ENCODE data around the gene FGFR1OP2. TPM values are rescaled to one million over a fixed set of nuclear protein-coding genes. Genes with fewer than 3 reads are reported as not detected.

FGFR1OP2 gene
- total RNA-seq, 1 donor from 2014 or later = 50.5 TPM

DNA sequence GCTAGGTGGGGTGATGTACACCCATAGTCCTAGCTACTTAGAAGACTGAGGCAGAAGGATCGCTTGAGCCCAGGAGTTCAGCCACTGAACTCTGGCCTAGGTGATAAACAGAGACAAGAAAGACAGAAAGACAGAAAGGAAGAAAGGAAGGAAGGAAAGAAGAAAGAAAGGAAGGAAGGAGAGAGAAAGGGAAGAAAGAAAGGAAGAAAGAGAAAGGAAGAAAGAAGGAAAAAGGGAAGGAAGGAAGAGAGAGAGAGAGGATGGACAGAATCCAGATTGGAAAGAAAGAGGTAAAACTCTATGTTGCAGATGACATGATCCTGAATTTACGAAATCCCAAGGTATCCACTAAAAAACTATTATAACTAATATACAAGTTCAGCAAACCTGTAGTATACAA, 8.7 kb upstream of the FGFR1OP2 start:
- H3K4me3 ChIP-seq (ENCODE audit: low read depth, low read length) = no peak overlapping the region
- no peaks in the 10 kb centered on the region for H3K27me3 ChIP-seq (ENCODE audit: control insufficient read depth, insufficient read depth, low read length)
- DNase-seq (ENCODE audit: low read depth) = no peak
- H3K36me3 ChIP-seq (ENCODE audit: control insufficient read depth, insufficient read depth, low read length) = peaks cover 6% of the 10 kb centered on the region
- no peak for FAIRE-seq
- TF ChIP-seq, protein P1, sequence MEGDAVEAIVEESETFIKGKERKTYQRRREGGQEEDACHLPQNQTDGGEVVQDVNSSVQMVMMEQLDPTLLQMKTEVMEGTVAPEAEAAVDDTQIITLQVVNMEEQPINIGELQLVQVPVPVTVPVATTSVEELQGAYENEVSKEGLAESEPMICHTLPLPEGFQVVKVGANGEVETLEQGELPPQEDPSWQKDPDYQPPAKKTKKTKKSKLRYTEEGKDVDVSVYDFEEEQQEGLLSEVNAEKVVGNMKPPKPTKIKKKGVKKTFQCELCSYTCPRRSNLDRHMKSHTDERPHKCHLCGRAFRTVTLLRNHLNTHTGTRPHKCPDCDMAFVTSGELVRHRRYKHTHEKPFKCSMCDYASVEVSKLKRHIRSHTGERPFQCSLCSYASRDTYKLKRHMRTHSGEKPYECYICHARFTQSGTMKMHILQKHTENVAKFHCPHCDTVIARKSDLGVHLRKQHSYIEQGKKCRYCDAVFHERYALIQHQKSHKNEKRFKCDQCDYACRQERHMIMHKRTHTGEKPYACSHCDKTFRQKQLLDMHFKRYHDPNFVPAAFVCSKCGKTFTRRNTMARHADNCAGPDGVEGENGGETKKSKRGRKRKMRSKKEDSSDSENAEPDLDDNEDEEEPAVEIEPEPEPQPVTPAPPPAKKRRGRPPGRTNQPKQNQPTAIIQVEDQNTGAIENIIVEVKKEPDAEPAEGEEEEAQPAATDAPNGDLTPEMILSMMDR (IDR thresholded peaks at IDR 0.05; ENCODE audit: insufficient read depth, low read length, severe bottlenecking) = no peak

DNA sequence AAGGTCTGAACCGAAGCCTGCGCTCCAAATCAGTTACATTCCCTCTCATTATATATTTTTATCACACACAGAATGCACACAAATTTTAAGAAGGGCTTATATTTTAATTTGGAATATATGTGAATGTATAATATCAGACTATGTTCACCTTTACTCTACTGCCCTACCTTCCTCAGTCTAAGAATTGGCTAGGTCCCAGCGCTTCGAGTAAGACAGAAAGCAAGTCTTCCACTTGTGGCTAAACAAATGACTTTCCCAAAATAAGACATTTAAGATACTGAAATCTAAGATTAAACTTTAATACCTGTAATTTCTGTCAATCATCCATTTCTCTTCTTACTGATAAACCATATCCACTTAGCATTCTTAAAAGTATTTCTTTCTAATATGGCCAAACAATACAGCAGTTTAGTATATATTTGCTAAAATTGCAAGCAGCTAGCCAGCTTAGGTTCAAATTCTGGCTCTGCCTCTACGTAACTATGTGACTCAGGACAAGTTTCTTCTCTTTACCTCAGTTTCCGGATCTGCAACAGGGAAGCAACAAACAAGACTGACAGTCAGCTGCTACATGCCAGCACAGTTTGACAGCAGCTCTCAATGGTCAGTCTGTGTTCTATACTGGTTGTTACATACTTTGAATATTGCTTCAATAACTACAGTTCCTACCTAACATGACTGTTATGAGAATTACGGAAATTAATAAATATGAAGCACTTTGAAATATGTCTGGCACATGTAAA, 2.5 kb upstream of the FGFR1OP2 start:
- DNase-seq (ENCODE audit: low read depth) = no peak
- FAIRE-seq = no peak
- H3K27me3 ChIP-seq (ENCODE audit: control insufficient read depth, insufficient read depth, low read length) = no peaks in the 10 kb centered on the region
- H3K36me3 ChIP-seq (ENCODE audit: control insufficient read depth, insufficient read depth, low read length) = no peaks in the 10 kb centered on the region
- H3K4me3 ChIP-seq (ENCODE audit: low read depth, low read length) = no peak overlapping the region
- TF ChIP-seq, protein P1 (IDR thresholded peaks at IDR 0.05; ENCODE audit: insufficient read depth, low read length, severe bottlenecking) = no peak

DNA sequence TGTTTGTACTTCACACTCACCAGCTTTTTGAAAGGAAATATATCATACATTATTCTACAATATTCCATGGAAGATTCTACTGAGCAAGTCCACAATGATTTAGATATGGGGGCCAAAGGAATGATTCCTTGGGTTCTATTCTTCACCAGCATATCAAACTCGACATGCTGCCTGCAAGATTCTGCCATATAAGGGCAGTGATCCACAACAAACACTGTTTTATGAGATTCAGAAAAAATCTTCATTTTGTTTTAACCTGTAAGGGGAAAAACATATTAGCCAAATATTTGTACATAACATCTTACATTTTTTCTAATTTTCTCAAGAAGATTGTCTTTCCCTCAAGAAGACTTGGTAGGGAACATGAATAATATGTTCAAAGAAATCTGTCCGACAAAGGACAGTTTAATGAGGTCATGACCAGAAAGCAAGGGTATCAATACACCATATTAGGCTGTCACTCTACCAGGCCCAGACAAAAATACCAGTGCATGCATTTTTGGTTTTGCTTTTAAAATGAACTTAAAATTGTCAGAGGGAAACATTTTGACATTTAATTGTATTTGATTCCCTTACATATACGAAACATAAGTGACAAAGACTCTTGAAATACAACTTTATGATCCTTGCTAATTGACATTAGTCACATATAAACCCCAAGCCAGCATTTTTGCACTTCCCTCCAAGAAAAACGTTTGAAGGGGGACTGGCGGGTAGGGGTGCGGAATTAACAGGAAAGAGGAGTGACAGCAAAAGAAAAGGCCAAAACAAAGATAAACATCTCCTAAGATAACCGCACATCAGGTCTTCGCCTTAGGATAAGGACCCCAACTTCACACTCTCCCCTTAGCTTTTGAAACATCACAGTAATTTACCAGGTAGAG, 1.5 kb upstream of the FGFR1OP2 start:
- FAIRE-seq = no peak
- peak; percentile 13 for DNase-seq (ENCODE audit: low read depth)
- H3K27me3 ChIP-seq (ENCODE audit: control insufficient read depth, insufficient read depth, low read length) = no peaks in the 10 kb centered on the region
- H3K4me3 ChIP-seq (ENCODE audit: low read depth, low read length) = peak overlapping the region; percentile 84
- no peaks in the 10 kb centered on the region for H3K36me3 ChIP-seq (ENCODE audit: control insufficient read depth, insufficient read depth, low read length)
- TF ChIP-seq, protein P1 (IDR thresholded peaks at IDR 0.05; ENCODE audit: insufficient read depth, low read length, severe bottlenecking) = no peak

DNA sequence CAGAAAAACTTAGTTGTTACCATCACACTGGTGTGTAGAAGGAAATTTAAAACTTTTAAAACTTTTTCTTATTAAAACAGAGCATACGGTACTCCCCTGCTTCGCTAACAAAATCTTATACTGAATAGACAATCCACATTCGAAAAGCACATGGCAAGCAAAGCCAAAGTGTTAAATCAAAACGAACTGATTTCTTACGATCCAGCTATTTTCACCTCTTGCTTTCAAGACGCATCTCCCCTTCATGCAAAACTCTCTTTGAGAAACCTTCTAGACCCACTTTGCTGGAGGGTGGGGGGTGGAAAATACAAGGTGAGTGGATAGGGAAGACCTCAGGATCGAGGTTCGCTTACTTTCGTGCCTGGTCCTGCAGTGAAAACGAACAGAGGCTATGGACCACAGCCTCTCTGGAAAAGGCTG, 817 bp upstream of the FGFR1OP2 start:
- TF ChIP-seq, protein P1 (IDR thresholded peaks at IDR 0.05; ENCODE audit: insufficient read depth, low read length, severe bottlenecking) = no peak
- Histone ChIP-seq H3K4me3 (ENCODE audit: low read depth, low read length) (peak overlapping the region; percentile 84), H3K36me3 (ENCODE audit: control insufficient read depth, insufficient read depth, low read length) (no peaks in the 10 kb centered on the region), H3K27me3 (ENCODE audit: control insufficient read depth, insufficient read depth, low read length) (no peaks in the 10 kb centered on the region)
- DNase-seq (ENCODE audit: low read depth) (no peak), FAIRE-seq (no peak)

DNA sequence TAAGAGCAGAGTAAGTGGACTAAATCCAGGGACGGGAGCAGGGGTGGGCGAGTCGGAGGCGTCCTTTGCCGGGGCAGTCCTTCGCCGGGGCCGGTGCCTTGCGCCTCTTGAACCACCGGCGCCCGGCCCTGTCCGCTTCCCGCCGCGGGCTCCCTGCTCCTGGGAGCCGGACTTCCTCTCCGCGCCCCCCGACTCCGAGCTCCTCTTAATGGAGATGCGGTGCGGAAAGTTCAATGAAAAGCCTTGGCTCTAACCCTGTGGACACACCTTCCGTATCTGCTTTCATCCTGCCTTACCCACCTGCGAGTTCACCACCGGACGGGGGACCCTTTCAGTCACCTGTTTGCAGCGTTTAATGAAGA, 412 bp downstream of the FGFR1OP2 start:
- Histone ChIP-seq H3K27me3 (ENCODE audit: control insufficient read depth, insufficient read depth, low read length) (no peaks in the 10 kb centered on the region), H3K36me3 (ENCODE audit: control insufficient read depth, insufficient read depth, low read length) (no peaks in the 10 kb centered on the region), H3K4me3 (ENCODE audit: low read depth, low read length) (peak overlapping the region; percentile 84)
- TF ChIP-seq, protein P1 (IDR thresholded peaks at IDR 0.05; ENCODE audit: insufficient read depth, low read length, severe bottlenecking) = no peak
- FAIRE-seq = no peak
- peak; percentile 28 for DNase-seq (ENCODE audit: low read depth)
